K562 (cell line): ENCODE results near the gene N4BP3. TPM values are rescaled to one million over a fixed set of nuclear protein-coding genes. Genes with fewer than 3 reads are reported as not detected.

Source experiments
- BHLHE40 ChIP-seq: IDR thresholded peaks from 2 replicates; pipeline ENCODE4 v1.6.1; 2011; ENCODE audit warnings: low read length, improper control_type of control experiment
- REST ChIP-seq, 2 experiments: fragments of 450-650 bp; formaldehyde crosslinking in 1 of 2; IDR thresholded peaks; 2 replicates each; pipeline versions ENCODE4 v1.4.0 to v1.6.1; 2014 to 2020; ENCODE audit warnings: mild to moderate bottlenecking in 2 of 2, borderline replicate concordance in 1 of 2, low read depth in 1 of 2
- ZFP36 ChIP-seq: fragments of 150-350 bp; IDR thresholded peaks from 2 replicates; pipeline ENCODE4 v1.6.1; 2018; ENCODE audit warnings: low read length, low read depth; ENCODE audit not compliant: partially characterized antibody
- polyA plus RNA-seq, 8 experiments: library from polyadenylated mRNA; depleted of rRNA in 4 of 8; stranded (reverse) in 5 of 8; unstranded in 3 of 8; fragments of >200 nt; fragmentation: Nextera tagmentation in 2 of 8; fragmentation: Illumina TruSeq in 1 of 8; extraction: Ambion mirVana in 2 of 8; extraction: Trizol in 1 of 8; gene quantifications; 2 replicates each; pipeline versions ENCODE4 v1.2.1 to v1.2.3, GENCODE V29; 2011 to 2014; ENCODE audit warnings: inconsistent platforms in 1 of 8, missing spikeins in 1 of 8
- total RNA-seq, 7 experiments: library from RNA; depleted of rRNA in 6 of 7; stranded (reverse); fragments of >200 nt in 6 of 7; fragmentation: Illumina TruSeq in 2 of 7; extraction: Trizol in 2 of 7; gene quantifications; 2 replicates each; pipeline versions ENCODE4 v1.2.1 to v1.2.3, GENCODE V29; 2011 to 2021; ENCODE audit warnings: low replicate concordance in 1 of 7

The N4BP3 gene
- total and polyA plus RNA-seq, 9 of the 15 experiments (the other 6 are each of a cell fraction or from before 2014, with no cell fraction given) = 0.06 to 7.0 (median 2.4) TPM

GRCh38 chr5:178120607-178121357, 7.5 kb downstream of the N4BP3 start (continued):
- TF ChIP-seq REST (IDR thresholded peaks at IDR 0.05; ENCODE audit: borderline replicate concordance) (peak; percentile 45; the same call in 1 of the 2 replicates), REST (CRISPR knock-in tag; IDR thresholded peaks at IDR 0.05; ENCODE audit: low read depth) (0 out of 2 replicates have a peak, but pooled peaks have one; percentile 21), BHLHE40 (peak; percentile 77), ZFP36 (no peak)
